Measurements from ENCODE around the gene SH3BGRL2.

DNA sequence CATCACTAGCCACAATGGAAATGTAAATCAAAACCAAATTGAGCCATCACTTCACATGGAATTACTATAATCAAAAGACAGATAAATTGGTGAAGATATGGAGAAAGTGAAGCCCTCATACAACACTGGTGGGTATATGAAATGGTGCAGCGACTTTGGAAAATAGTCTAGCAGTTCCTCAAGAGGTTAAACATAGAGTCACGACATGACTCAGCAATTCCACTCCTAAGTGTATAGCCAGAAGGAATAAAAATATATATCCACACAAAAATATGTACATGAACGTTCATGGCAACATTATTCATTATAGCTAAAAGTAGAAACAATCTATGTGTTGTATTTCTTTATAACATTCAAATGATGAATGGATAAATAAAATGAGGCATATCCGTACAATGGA is 33.1 kb upstream of the SH3BGRL2 start:
- TF ChIP-seq, protein P1, sequence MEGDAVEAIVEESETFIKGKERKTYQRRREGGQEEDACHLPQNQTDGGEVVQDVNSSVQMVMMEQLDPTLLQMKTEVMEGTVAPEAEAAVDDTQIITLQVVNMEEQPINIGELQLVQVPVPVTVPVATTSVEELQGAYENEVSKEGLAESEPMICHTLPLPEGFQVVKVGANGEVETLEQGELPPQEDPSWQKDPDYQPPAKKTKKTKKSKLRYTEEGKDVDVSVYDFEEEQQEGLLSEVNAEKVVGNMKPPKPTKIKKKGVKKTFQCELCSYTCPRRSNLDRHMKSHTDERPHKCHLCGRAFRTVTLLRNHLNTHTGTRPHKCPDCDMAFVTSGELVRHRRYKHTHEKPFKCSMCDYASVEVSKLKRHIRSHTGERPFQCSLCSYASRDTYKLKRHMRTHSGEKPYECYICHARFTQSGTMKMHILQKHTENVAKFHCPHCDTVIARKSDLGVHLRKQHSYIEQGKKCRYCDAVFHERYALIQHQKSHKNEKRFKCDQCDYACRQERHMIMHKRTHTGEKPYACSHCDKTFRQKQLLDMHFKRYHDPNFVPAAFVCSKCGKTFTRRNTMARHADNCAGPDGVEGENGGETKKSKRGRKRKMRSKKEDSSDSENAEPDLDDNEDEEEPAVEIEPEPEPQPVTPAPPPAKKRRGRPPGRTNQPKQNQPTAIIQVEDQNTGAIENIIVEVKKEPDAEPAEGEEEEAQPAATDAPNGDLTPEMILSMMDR (IDR thresholded peaks at IDR 0.05): no peak
- no peak for TF ChIP-seq POLR2A (IDR thresholded peaks at IDR 0.05)
